GM21447 (cell line): ENCODE data around the gene KIAA0513.

ENCODE experiments used
- ATAC-seq: cut with Tn5 transposase; IDR thresholded peaks from one replicate; pipeline ENCODE4 v1.9.1; 2021; ENCODE audit not compliant: unreplicated experiment

The KIAA0513 gene, protein sequence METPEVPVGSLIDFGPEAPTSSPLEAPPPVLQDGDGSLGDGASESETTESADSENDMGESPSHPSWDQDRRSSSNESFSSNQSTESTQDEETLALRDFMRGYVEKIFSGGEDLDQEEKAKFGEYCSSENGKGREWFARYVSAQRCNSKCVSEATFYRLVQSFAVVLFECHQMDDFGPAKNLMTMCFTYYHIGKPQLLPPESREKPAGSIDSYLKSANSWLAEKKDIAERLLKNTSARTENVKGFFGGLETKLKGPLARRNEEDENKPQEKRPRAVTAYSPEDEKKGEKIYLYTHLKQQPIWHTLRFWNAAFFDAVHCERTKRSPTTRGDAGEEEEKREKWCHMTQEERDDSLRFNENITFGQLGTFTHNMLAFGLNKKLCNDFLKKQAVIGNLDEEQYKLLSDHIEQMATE

DNA sequence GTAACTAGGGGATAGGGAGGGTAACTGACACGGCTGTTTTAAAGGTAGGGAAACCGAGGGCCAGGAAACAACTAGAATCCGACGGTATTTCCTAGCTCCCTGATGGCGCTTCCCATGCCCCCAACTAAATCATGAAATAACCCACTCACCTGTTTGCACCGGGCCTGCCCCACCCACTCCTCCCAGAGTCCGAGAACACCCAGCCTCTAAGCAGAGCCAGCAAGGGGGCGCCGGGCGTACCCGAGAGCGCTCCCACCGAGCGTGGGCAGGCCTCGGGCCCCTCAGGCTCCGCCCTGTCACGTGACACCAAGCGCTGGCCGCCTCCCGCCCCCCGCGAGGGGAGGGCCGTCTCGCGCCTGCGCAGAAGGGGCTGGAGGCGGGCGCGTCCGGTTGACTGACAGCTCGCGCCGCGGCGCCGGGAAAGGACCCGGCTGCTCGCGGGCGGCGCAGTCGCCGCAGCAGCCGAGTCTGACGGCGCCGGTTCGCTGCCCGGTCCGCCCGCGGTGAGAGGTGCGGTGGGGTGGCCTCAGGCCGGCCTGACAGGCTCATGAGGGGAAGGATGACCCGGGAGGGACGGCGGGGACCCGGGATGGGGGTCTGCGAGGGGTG lies at the start of gene KIAA0513:
KIAA0513 (plus strand) TSS at position 447 of the 609 bp plus-strand sequence. CDS start 39,277 bp downstream, outside the sequence.
- peak; percentile 72 for ATAC-seq

DNA sequence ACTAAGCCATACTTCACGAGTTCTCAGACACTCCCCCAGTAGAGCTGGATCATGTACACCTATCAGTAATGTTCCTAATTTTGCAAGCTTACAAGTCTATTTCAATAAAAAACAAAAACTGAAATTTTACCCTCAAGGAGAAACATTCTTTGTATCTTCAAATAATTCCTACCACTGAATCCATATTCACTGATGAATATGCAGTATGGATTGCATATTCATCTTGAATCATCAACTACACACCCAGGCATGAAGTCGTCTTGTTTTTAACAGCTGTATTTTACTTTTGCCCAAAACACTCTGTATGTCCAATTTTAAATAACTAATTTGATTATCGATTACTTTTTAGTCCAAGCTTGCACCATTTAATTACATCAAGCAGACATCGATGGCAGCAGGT lies 48.1 kb upstream of the KIAA0513 start:
- ATAC-seq, result no peak

DNA sequence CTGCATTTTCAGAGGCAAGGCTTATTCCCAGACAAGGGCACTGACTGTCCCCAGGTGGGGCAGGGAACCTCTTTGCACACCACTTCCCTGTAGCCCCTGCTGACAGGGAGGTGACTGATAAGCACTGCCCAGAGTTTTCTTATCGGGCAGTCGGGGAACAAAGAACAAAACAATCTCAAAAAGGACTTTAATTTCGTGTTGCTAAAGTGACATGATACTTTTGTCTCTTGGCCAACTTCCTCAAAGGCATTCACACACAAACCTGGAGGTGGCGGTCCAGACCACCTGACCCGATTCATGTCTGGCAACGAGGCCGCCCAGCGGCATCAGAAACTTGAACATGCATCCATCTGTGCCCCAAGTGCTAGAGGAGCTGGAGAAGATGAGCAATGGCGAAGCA lies 45.2 kb upstream of the KIAA0513 start:
- ATAC-seq, result no peak

DNA sequence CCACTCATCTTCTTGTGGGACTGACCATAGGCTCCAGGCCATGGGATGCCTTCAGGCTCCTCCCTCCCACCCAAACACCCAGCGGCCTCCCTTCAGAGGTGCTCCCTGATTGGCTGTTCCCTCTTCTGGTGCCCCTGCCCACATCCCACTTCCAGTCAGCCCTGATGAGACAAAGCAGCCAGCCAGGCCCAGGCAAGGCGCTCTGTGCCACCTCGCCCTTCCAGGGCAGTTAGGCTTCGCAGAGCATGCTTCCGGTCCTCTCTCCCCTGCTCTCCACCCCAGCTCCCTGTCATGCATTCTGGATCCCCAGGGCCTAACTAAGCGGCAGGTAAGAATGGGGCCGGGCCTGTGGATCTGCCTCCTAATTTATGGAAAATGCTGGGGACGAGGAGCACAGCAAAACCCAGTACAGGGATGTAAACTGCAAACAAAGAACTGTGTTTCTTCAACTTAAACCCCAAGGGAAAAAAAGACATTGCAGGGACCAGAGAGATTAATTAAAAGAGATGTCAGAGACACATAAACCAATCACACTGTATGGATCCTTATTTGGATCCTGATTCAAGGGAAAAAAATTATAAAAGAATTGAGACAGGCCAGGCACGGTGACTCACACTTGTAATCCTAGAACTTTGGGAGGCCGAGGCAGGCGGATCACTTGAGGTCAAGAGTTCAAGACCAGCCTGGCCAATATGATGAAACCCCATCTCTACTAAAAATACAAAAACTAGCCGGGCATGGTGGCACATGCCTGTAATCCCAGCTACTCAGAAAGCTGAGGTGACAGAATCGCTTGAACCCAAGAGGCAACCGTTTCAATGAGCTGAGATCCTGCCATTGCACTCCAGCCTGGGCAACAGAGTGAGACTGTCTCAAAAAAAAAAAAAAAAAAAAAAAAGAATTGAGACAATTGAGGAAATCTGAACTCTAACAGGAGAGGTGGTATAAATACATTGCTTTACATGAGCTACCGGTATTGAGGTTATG lies 42.2 kb upstream of the KIAA0513 start:
- ATAC-seq, result no peak

DNA sequence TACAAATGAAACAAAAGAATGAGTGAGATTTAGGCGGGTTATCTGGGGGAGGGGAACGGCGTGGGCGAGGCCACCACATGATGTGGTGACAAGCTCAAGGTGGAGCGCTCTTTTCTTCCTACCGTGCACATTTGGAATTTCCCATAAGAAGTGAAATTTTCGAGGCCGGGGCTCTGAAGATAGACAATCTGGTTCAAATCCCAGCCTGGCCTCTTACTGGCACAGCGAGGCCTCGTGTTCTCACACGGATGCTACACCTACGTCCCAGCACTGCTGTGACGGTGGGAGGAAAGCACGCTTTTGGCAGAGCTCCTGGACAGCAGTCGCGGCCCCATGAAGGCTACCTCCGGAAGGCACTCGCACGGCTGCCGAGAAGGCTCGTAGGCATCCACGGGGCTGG lies 41.5 kb upstream of the KIAA0513 start:
- no peak for ATAC-seq

DNA sequence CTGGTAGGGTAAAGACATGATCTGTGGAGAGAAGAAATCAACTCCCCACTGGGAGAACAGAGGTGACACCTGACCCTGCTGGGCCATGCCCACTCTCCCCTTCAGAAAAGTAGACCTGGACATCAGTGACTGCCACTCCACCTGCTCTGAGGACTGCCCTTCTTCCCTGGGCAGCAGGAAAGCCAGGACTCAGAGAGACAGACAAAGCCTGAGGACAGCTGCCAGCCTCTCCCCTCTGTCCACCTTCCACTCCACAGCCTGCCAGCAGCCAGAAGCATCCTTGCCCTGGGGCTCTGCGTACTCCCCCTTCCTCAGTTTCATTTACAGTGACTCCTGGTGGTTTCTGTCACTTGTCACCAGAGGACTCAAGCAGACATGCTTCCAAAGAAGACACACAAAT lies 40.7 kb upstream of the KIAA0513 start:
- ATAC-seq, result no peak

DNA sequence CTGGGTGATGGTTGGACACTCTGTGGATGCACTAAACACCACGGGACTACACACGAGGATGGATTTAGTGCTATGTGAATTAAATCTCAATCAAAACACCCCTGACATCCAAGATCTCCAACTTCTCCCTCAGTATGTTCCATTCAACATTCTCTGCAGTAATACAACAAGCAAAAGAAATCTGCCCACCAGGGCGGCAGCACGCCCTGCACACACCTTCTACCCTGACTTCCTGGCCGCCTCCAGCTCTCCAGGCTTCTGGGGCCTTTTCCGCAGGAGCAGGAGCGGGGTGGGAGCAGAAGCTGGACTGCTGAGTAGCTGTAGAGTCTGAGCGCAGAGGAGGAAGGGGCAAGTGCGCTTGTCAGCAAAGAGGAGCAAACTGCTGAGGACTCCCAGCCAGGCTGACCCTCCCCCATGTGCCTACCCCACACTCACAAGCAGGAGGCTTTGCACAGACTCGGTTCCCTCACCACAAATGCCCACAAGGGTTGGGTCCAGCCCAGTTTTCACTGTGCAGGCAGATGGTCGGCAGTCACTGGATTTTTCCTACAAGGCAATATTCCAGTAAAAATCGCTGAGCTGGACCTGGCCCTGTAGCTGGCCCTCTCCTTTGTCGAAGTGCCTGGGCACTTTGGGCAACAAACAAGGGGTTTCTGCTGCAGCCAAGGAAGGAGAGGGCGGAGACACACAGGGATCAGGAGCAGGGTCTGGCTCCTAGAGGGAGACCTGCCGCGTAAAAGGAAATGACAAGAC lies 39.1 kb upstream of the KIAA0513 start:
- no peak for ATAC-seq

DNA sequence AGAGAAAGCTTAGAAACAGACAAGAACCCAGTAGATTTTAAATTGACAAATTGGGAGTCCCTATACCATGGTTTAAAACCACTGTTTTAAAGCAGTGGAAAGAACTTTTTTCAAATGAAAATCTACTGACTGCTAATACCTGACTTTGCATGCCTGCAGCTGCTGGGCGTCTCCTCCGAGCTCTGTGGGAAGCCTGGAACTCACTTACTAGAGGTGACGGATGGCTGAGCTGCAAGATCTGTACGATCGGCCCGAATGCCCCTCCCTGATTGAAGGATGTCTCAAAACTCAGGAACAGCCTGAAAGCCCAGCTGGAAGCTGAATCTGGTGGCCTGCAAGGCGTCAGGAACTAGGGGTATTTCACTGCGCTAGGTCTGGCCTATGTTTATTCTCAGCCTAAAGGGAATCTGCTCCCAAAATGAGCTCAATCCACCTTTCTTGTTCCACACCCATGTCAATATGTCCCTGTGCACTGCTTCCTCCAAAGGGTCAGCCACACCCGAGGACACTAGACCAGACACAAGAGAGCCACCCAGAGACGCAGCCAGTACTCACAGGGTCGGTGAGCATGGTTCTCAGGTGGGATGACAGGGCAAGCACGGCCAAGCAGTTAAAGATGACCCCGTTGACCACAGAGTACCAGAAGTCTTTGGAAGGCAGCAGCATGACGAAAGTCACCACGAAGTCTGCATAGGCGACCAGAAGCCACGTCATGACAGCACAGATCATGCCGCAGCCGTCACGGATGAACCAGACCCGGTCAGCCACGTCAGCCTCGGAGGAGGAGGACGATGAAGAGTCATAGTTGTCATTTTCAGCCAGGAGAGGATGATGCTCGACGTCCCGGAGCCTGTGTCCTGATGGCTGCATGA lies 37.6 kb upstream of the KIAA0513 start:
- no peak for ATAC-seq

DNA sequence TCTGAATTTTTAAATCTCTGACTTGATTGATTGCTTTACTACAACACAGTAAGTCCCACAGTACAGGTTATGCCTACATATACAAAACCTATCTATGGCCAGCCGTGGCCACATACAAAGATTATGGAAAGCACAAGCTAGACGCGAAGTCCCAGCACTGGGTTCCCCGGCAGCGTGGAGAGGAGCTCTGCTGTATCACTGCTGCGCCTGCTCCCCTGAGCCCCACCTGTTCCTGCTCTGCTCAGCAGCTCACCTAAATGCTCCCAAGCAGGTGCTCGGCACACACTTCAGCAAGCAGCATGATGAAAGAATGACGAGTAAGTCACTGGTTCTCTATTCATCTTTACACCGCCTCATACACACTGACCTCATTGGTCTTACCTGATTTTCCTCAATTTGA lies 36.8 kb upstream of the KIAA0513 start:
- ATAC-seq, result no peak

DNA sequence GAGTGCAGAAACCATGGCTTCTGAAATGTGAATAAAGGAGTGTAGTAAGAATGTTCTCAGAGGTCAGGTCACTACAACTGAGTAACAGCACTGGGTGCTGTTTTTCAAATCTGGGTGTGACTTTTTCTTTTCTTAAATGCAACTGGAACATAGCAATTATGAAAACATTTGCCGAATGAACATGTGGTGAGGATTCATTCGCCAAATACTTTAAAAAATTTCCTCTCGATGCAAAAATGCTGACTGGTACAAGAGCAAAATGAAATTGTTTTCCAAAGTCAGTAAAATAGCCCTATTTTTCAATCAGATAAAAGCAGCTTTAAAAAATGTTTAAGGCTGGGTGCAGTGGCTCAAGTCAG lies 34.9 kb upstream of the KIAA0513 start:
- ATAC-seq, result no peak

DNA sequence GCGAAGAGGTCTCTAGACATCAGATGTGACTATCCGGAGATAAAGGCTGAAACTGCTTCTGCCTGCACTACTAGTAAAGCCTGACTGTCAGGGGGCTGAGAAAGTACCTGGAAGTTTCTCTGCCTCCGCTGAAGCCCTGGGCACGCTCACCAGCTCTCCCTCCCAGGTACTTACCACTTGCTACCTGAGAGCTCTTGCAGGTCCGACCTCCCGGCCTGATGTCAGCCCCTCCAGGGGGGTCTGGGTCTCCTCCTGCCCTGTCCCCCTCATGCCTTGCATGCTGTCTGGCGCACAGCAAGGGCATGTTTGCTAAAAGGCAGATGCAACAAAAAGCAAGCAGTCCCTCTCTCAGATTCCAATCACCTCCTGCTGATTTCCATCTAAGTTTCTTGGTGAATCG lies 33.7 kb upstream of the KIAA0513 start:
- no peak for ATAC-seq

DNA sequence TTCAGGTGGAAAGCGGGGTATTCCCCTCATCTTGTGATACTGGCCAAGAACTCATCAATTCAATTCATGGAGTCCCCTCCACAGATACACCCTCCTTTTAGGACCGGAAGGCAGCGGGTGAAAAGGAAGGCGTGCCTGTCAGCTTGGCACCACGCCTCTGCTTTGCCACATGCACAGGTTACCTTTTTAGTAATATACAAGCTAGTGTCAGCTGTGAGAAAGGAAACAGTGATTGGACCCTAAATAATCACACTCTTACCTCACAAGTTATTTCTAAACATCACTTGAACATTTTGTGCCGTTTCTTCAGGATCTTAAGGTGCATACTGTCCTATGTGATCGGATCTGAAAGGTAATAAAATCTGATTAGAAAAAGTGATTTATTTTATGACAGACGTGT lies 31.9 kb upstream of the KIAA0513 start:
- ATAC-seq, result no peak

DNA sequence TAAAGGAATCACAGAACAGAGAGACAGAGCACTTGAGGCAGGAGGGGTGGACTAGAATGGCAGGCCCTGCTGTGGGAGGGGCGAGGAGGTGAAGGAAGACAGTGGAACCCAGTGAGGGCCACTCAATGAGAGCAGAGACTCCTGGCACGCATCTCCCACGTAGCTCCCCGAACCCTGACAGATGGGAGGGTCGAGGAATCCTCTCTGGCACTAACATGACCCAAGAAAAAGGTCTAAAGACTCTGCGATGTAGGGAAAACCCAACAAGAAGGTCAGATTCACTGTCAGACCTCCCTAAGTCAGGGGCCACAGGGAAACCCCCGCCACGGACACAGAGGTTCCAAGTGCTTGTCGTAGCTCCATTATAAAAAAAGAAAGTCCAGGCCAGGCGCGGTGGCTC lies 31.2 kb upstream of the KIAA0513 start:
- ATAC-seq, result no peak

DNA sequence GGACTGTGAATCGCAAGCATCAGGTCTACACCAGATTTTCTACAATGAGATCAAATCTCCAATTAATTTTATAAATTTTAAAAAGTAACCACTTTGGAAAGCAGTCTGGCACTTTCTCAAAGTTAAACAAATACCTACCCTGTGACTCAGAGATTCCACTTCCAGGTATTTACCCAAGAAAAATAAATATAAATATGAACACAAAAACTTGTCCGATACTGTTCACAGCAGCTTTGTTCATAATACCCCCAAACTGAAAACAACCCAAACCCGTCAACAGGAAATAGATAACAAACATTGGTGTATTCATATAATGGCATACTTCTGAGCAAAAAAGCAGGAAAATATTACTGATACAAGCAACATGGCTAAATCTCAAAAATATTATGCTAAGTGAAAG lies 28.4 kb upstream of the KIAA0513 start:
- ATAC-seq, result no peak

DNA sequence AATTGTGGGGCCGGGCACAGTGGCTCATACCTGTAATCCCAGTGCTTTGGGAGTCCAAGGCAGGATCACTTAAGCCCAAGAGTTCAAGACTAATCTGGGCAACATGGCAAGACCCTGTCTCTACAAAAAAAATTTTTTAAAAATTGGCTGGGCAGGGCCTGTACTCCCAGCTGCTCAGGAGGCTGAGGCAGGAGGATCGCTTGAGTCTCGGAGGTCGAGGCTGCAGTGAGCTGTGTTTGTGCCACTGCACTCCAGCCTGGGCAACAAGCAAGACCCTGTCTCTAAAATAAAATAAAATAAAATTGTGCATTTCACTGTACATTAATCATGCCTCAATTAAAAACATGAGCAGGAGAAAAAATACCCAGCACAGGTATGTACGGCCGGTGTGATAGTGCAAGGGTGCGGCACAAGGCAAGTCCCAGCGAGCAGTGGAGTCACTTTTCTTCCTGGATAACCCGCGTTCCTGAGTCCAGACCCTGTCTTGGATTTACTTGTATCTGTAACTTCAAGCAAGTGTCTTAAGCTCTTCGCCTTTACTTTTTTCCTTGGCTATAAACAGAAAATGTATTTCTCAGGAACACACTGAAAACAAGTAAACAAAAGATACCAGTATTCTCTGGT lies 27.6 kb upstream of the KIAA0513 start:
- ATAC-seq, result no peak

DNA sequence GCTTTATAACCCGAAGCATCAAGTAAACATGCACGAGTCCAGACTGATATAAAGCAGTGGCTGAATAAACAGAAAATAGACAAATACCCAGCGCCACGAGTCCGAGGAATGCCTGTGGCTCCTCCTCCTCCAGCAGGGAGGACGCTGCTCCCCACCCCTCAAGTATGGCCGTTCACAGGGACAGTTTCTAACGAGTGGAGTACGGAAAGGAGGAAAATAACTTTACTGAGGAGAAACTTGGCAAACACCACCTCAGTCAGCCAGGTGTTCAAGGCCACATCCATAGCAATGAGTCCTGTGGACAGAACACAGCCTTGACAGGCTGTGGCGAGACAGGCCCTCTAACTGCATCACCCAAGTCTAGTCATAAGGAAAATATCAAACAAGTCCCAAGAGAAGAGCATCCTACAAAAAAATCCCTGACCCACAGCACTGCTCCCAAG lies 25.5 kb upstream of the KIAA0513 start:
- ATAC-seq, result no peak

DNA sequence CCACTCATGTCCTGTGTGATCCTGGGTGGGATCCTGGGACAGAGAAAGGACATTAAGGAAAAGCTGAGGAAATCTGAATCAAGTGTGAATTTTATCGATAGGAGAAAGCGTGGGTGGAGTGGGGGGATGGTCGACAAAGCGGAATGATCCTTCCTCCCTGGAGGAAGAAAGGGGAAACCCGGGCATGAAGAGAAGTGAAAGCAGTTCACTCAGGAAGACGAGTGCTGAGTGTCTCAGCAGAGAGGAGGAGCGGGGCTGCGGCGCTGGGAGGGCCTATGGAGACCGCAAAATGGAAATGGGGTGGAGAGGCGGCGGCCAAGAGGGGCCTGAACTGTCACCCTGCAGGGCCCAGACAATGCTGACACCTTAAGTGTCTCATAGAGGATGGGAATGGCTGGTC lies 25.0 kb upstream of the KIAA0513 start:
- ATAC-seq, result no peak

DNA sequence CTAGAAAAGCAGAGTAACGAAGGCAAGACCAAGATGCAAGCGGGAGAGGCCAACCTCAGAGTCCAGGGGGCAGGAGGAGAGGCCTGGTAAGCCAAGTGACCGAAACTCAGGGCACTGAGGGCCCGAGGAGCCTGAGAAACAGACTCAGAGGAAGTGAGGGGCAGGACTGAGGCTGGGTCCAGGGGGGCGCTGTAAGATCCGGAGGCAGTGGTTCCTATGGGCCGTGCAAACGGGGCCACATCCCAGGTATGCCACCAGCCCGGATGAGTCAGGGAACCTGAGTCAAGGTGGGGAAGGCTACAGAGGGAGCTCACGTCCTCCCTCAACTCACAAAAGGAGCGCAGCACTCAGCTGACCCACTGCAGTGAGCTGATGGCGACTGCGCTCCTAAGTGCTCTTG lies 24.5 kb upstream of the KIAA0513 start:
- no peak for ATAC-seq
